GM21528 (cell line): ENCODE data around the gene INPP5A.

ENCODE experiments used
- ATAC-seq: cut with Tn5 transposase; IDR thresholded peaks from one replicate; pipeline ENCODE4 v1.9.1; 2021; ENCODE audit warnings: mild to moderate bottlenecking, moderate library complexity; ENCODE audit not compliant: unreplicated experiment, low FRiP score

Gene INPP5A

DNA sequence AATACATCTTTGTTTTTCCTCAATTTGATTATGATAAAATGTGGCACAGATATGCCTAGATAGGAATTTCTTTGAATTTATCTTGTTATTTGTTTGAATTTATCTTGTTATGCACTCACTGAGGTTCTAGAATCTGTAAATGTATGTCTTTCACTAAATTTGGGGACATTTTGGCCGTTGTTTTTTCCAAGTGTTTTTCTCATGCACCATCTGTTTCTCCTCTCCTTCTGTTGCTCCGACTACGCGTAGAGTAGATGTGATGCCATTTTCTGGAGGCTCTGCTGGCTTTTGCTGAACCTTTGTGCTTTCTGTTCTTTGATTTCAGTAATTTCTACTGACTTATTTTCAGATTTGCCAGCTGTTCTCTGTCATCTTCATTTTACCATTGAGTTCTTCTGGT lies 101.9 kb downstream of the INPP5A start:
- no peak for ATAC-seq

DNA sequence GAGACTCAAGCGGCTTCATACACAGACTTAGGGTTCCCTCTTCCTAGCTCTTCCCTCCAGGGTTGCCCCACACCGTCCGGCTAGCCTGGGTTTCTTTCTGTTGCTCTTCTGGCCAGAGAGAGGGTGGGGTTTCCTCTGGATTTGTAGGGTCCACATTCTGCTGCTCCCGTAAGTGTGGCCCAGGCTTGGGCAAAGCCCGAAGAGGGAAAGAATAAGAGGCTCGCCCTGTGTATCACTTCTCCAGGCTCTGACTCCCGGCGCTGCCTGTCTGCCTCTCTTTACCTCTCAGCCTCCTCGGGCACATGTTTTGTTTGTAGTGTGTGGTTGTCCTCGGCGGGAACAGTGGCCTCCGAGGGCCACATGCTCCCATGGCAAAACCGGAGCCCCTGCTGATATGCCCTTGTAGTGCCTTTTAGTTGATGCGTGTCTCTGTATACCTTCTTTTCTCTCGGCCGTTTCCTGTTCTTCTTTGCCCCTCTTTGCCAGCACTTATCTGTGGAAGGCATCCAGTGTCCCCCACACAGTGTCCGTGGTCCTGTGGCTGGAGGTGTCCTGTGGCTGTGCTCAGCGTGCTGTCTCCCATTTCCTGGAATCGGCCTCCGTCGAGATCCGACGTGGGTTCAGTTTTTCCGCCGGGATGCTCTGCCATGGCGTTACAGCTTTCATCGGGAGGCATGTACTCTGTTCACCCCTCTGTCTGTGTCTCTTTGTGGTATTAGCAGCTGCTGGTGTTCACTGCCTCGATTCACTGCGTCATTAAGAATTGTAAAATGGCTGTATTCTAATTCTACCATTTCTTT lies 102.9 kb downstream of the INPP5A start:
- no peak for ATAC-seq

- no peak for ATAC-seq
Observed at GRCh38 chr10:132641401-132641800, 103.8 kb downstream of the INPP5A start.

DNA sequence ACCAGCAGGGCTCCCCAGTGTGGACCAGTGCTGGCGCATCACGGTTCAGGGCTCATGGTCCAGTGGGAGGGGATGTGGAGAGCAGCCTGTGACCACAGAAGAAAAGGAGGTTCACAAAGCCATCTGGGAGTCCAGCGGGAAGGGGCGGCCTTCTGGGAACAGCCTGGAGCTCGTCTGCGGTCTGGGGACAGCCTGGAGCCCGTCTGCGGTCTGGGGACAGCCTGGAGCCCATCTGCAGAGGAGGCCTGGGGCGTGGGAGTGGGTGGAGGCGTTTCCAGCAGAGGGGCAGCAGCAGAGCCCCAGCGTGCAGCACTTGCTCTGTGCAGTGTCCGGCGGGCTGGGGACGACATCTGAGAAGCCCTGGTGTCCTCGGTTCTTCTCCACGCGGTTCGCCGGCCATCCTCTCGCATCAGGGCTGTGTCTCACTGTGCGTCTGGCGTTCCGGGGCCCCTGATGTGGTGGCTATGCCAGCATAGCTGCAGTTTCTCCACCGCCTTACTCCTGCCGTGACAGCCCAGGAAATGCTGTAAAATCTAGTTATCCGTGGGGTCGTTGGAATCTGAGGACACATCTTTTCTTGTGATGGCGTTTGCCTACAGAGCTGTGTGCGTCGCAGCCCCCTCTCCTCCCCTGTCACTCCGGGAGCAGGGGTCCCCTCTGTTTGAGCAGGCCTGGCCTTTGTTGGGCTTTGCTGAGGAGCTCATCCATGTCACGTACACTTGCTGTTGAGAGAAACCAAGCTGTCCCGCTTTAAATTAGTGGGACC lies 104.6 kb downstream of the INPP5A start:
- ATAC-seq: no peak

DNA sequence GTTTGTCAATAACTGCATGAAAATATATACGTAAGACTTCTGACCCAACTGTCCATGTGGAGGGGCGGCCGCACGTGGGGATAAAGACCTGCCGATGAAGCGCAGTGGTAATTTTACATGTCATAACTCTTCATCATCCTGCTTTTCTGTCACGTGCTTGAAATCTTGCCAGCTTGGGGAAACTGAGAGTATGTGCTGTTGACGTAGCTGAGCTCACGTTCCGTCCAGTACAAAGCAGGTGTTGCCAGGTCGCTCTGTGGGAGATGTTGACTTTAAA lies 105.1 kb downstream of the INPP5A start:
- no peak for ATAC-seq

DNA sequence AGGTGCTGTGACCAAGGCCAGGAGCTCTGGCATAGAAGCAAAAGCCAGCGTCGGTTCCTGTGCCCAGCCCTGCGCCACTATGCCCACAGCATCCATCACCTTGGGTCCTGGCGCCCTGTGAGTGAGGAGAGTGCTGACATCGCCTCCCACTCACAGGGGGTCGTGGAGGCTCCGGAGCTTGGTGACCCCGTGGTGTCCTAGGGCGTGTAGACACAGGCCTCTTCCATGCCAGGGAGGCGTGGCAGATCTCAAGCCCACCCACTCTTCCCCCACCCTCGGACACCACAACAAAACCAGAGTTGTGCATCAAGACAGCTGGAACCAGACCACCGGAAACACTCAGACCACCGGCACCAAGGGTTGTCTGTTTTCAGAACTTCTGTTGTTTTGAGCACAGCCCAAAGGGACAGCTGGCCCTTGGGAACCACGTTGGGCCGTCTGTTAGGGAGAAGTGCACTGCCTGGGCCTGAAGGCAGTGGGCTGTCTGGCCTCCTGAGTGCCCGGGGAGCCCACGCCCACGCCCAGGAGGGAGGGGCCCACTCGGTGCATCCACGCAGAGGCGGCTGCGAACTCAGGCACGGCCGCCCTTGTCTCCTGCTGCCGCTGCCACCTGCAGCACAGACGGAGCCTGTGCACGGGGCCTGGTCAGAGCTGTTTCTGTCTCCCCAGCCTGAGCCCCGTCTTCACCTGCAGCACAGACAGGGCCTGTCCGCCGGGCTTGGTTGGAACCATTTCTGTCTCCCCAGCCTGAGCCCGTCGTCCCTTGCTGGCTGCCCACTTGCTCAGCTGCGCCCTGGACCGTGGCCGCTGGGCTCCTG lies 106.3 kb downstream of the INPP5A start:
- no peak for ATAC-seq

GRCh38 chr10:132644527-132645246 lies 107.1 kb downstream of the INPP5A start:
- ATAC-seq: no peak

DNA sequence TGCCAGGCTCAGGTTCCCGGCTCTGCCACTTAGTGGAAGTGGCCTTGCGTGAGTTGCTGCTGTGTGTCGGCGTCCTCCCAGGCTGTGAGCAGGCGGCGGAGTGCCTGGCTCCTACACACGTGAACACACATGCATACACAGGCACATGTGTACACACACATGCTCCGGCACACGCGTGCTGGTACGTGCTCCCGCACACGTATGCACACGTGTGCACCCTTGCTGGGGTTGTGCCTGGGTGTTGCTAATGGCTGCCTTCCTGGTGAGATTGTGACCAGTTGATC lies 107.6 kb downstream of the INPP5A start:
- ATAC-seq: no peak

GRCh38 chr10:132645630-132646442 lies 108.2 kb downstream of the INPP5A start:
- ATAC-seq: no peak

- no peak for ATAC-seq
Observed at GRCh38 chr10:132646443-132647097, 109.0 kb downstream of the INPP5A start.

- ATAC-seq: no peak
Observed at GRCh38 chr10:132647424-132647823, 109.8 kb downstream of the INPP5A start.

- ATAC-seq: no peak
Observed at GRCh38 chr10:132648072-132648850, 110.7 kb downstream of the INPP5A start.

DNA sequence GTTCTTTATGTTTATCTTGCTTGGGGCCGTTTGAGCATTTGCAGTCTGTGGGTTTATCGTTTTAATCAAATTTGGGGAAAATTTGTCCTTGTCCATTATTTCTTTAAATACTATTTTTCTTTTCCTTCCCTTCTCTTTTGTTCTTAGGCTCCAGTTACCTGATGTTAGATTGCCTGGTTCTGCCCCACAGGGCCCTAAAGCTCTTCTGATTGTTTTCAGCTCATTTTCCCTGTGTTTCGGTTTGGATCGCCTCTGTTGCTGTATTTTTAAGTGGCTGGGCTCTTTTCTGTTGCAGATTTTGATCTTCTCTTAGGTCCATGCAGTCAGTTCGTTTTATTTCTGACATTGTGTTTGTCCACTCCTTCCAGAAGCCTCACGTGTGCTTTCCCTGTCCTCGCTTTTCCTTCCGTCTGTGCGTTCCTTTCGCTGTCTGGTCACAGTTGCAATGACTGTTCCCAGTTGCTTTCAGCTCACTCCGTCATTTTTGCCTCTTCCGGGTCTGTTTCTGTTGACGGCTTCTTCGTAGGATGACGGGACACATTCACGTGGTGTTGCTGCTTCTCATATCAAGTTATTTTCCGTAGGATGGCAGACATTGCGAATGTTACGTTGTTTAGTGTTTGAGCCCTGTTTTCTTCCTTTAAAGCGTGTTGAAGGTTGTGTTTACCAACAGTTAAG lies 111.4 kb downstream of the INPP5A start:
- ATAC-seq: no peak

DNA sequence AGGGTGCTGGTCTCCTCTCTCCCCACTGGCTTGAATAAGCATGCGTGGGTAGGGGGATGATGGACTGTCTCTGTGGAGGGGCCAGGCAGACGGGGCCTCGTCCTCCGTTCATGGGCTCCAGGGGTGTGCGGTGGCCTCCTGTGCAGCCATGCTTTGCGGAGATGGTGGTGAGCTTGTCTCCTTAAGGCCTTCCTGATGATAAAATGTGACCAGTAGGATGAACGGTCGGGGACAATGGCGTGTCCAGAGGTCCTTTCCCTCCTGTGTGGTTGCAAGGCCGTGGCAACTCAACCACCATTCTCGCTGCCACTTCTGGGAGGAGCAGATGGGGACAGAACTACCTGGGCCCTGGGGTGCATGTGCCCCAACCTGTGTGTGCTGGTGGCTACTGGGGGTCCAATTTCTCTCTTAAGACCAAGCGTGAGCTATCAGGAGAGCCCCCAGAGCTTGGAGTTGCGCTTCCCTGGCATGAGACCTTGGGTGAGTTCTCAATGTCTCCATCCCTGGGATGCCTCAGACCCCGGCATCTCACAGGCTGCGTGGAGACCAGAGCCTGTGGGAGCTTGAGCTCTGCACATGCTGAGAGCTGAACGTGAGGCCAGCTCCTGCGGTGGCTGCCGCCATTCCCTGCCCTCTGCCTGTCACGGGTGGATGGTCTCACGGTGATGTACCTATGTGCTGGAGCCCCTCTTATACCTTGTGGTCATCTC lies 112.2 kb downstream of the INPP5A start:
- no peak for ATAC-seq

GRCh38 chr10:132650611-132651250 lies 113.1 kb downstream of the INPP5A start:
- no peak for ATAC-seq

DNA sequence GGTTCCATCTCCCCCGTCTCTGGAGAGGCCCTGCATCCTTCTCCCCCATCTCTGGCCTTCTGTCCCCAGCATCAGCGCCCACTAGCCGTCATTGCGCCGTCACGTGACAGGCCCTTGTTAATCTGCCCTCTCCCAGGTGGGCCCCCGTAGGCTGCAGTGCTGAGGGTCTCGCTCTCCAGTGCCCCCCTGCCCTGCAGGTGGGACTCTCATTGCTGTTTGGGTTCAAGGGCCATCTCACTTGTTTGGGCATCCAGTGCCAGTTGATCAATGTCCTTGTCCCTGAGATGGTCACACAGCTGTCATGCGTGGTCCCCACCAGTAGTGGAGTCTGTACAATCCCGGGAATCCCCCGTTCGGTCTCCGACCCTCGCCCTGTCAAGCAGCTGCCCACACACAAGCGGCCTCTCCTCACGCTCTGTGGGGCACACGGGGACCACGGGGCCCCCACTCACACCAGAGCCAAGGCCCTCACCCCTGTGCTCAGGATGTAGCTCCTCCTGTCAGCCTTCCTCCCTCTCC lies 114.0 kb downstream of the INPP5A start:
- ATAC-seq: no peak

DNA sequence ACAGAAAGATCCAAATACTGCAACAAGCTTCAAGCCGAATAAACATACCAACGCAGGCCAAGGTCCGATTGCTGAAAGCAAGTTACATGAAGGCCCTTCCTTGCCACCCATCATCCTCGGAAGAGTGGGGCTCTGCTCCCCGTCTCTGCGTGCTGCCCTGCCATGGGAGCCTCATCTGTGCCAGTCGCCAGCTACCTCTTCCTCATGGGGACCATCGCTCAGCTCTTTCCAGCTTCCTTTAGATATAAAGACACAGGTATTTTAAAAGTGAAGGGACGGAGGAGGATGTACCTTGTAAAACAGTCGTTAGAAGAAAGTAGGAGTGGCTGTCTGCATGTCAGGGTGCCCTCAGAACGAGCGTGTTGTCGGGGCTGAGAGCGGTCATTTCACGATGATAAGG lies 114.9 kb downstream of the INPP5A start:
- ATAC-seq: no peak
